Measurements from ENCODE around the gene PLXNA2.

Gene PLXNA2

GRCh38 chr1:208203848-208204609, 40.2 kb downstream of the PLXNA2 start:
- DNase-seq = no peak

GRCh38 chr1:208203127-208203847, 40.9 kb downstream of the PLXNA2 start:
- DNase-seq = no peak

DNA sequence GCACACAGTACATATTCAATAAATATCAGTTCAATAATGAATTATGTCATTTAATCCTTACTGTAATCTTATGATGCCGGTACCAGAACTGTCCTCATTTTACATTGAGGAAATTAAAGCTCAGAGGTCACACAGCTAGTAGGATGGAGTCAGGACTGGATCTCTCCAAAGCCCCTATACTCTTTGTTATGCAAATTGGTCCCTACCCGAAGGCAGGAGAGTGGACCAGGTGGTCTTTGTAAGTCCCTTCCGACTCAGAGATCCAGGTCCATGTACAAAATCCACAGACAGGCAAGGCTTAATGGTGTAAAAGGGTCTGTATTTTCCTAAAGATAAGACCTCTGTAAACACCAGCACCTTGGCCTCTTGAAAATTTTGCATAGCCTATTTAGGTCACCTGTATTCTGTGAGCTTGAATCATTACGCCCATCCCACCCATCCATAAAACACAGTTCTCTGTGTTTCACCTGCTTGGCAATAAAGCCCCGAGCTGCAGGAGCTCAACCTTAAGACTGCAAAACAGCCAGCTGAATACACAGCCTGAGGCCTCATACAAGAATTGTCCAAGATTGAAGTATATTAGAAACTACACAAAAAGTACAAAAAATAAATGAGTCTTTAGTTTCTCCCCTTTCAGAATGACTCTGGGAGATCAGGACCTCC, 41.7 kb downstream of the PLXNA2 start:
- DNase-seq = no peak

DNA sequence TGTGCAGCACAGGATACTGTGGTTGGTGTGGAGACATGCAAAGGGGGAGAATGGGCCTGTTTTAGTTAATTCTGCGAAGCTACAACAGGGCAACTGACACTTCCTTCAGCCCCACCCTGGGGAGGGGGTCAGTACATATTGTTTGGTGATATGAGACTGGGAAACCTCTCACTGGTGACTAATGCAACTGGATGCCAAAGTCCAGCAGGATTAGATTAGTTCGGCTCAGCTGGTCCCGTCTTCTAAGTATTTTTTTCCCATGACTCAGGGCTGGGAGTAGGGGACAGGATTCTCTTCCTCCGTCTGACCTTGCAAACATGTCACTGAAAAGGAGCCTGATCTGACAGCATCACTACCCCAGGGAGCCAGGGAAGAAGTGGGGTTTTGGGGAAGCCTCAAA, 43.0 kb downstream of the PLXNA2 start:
- DNase-seq = no peak

GRCh38 chr1:208200116-208200515, 44.1 kb downstream of the PLXNA2 start:
- no peak for DNase-seq

DNA sequence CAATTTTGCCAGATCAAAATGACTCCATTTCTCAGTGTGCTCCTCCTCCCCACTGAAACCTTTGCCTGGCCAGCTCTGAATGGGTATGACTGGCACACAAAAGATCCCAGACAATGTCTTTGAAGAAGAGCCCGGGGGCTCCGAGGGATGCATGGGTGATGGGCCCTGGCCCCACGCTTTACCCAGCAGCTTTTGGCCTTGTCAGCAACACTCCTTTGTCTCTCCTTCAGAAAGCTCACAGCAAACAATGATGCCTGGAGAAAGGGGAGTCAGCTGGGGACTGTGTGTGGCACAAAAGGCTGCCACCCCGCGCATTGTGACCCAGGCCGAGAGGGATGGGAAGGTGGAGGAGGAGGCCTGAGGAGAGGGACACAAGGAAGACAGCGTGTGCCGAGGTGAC, 45.9 kb downstream of the PLXNA2 start:
- DNase-seq = no peak

GRCh38 chr1:208194944-208195343, 49.2 kb downstream of the PLXNA2 start:
- no peak for DNase-seq

GRCh38 chr1:208192995-208193394, 51.2 kb downstream of the PLXNA2 start:
- DNase-seq = no peak

GRCh38 chr1:208190784-208191183, 53.4 kb downstream of the PLXNA2 start:
- no peak for DNase-seq

GRCh38 chr1:208189716-208190115, 54.5 kb downstream of the PLXNA2 start:
- no peak for DNase-seq

DNA sequence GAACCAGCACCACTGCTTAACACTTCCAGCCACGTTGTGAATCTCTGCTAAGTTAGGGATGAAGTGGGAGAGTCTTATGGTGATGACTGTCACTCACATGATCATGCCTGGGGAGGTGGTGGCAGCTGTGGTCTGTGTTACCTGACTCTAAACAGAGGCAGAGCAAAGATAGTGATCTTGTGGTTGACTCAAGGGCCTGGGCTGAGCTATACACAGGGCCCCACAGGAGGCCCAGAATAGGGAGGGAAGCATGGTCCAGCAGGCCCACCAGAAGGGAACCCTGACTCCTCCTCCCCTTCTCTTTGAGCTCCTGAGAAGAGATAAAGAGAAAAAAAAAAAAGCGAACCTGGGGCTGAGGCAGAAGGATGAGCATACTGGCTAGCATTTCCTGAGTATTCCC, 55.0 kb downstream of the PLXNA2 start:
- no peak for DNase-seq

- no peak for DNase-seq
Observed at GRCh38 chr1:208188607-208189006, 55.6 kb downstream of the PLXNA2 start.

- no peak for DNase-seq
Observed at GRCh38 chr1:208187499-208188041, 56.6 kb downstream of the PLXNA2 start.

- DNase-seq = no peak
Observed at GRCh38 chr1:208185801-208186231, 58.4 kb downstream of the PLXNA2 start.

GRCh38 chr1:208184966-208185654, 59.1 kb downstream of the PLXNA2 start:
- DNase-seq = no peak

- DNase-seq = no peak
Observed at GRCh38 chr1:208183977-208184911, 59.9 kb downstream of the PLXNA2 start.

- DNase-seq = no peak
Observed at GRCh38 chr1:208182880-208183645, 61.1 kb downstream of the PLXNA2 start.

GRCh38 chr1:208181364-208181763, 62.8 kb downstream of the PLXNA2 start:
- DNase-seq = no peak

DNA sequence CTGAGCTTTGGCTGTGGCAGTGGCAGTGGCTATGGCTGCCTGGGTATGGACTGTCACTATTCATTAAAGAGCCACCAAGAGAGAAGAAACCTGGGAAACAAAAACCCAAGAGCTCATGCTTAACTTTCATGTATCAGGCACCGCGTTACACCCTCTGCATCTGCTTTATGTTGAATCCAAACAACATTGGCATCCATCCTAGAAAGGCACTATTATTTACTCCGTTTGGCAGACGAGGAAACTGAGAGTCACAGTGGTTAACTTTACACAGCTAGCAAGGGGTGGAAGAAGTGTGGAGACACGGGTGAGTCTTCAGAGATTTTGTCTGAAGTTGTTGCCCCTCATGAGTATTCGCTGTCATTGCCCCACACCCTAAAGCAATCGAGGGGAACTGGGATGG, 63.8 kb downstream of the PLXNA2 start:
- no peak for DNase-seq

GRCh38 chr1:208179961-208180409, 64.2 kb downstream of the PLXNA2 start:
- no peak for DNase-seq

- DNase-seq = no peak
Observed at GRCh38 chr1:208179263-208179816, 64.8 kb downstream of the PLXNA2 start.
